Breast epithelium (tissue), 3 donors: ENCODE data around the gene IFT57.

Source experiments
- CTCF ChIP-seq, 3 donors: fragments of 450-650 bp; IDR thresholded peaks; one replicate each; pipeline ENCODE4 v1.5.1; 2016 to 2017; ENCODE audit warnings: antibody characterized with exemption in 3 of 3, mild to moderate bottlenecking in 3 of 3, moderate library complexity in 3 of 3
- POLR2A ChIP-seq: fragments of 450-650 bp; IDR thresholded peaks from one replicate; pipeline ENCODE4 v1.6.1; 2016; ENCODE audit warnings: antibody characterized with exemption, mild to moderate bottlenecking, moderate library complexity
- POLR2AphosphoS5 ChIP-seq, 3 donors: sonication (generic); formaldehyde crosslinking; IDR thresholded peaks; one replicate each; pipeline ENCODE4 v1.6.1; 2017; ENCODE audit warnings: antibody characterized with exemption in 3 of 3

GRCh38 chr3:108164391-108164790, 57.8 kb downstream of the IFT57 start:
- TF ChIP-seq CTCF (IDR thresholded peaks at IDR 0.05) (no peak), POLR2A (no peak), POLR2AphosphoS5 (IDR thresholded peaks at IDR 0.05) (no peak)
